Gastroesophageal sphincter (tissue), 3 donors: ENCODE data around the gene C10orf71.

Experiments
- CTCF ChIP-seq, 4 experiments: fragments of 200-600 bp in 2 of 4; fragments of 450-650 bp in 2 of 4; sonication (generic) in 1 of 4; IDR thresholded peaks; one replicate each; pipeline ENCODE4 v1.5.1; 2017 to 2019; ENCODE audit warnings: antibody characterized with exemption in 4 of 4, mild to moderate bottlenecking in 2 of 4, moderate library complexity in 2 of 4
- EP300 ChIP-seq: sonication (generic); formaldehyde crosslinking; IDR thresholded peaks from one replicate; pipeline ENCODE4 v1.6.1; 2017; ENCODE audit warnings: antibody characterized with exemption, mild to moderate bottlenecking
- POLR2A ChIP-seq, 2 donors: fragments of 450-650 bp; IDR thresholded peaks; one replicate each; pipeline ENCODE4 v1.6.1; 2017; ENCODE audit warnings: antibody characterized with exemption in 2 of 2, mild to moderate bottlenecking in 2 of 2, moderate library complexity in 1 of 2
- POLR2AphosphoS5 ChIP-seq: sonication (generic); formaldehyde crosslinking; IDR thresholded peaks from one replicate; pipeline ENCODE4 v1.6.1; 2017; ENCODE audit warnings: antibody characterized with exemption

- TF ChIP-seq CTCF (IDR thresholded peaks at IDR 0.05), result no peak
- no peak for TF ChIP-seq POLR2A (IDR thresholded peaks at IDR 0.05)
- no peak for TF ChIP-seq EP300
- TF ChIP-seq POLR2AphosphoS5, result no peak
Measured at GRCh38 chr10:49304137-49304536, 5.2 kb downstream of the C10orf71 start.
